ENCODE measurements around the gene GTF2F1.
"Not testable (repeated sequence)": the region's sequence is repeated elsewhere in the genome, so short reads cannot be mapped to it uniquely, and the experiment has no call there.

GTF2F1 gene

DNA sequence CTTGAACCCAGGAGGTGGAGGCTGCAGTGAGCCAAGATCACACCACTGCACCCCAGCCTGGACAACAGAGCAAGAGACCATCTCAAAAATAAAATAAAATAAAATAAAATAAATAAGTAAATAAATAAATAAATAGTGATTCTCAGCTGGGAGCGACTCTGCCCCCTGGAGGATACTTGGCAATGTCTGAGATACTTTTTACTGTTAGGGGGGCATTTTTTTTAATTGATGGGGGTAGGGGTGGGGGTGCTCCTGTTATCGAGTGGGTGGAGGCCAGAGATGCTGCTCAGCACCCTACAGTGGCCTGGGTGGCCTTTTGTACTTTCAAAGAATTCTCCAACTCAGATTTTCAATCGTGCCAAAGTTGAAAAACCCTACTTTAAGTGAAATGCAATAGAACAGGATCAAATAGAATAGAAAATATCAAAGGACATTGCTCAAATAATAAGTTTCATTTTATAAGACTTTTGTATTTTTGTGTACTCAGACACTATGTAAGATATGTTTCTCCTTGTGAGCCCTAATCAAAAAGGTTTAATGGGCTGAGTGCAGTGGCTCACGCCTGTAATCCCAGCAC, 38.8 kb downstream of the GTF2F1 start:
- DNase-seq: no peak

DNA sequence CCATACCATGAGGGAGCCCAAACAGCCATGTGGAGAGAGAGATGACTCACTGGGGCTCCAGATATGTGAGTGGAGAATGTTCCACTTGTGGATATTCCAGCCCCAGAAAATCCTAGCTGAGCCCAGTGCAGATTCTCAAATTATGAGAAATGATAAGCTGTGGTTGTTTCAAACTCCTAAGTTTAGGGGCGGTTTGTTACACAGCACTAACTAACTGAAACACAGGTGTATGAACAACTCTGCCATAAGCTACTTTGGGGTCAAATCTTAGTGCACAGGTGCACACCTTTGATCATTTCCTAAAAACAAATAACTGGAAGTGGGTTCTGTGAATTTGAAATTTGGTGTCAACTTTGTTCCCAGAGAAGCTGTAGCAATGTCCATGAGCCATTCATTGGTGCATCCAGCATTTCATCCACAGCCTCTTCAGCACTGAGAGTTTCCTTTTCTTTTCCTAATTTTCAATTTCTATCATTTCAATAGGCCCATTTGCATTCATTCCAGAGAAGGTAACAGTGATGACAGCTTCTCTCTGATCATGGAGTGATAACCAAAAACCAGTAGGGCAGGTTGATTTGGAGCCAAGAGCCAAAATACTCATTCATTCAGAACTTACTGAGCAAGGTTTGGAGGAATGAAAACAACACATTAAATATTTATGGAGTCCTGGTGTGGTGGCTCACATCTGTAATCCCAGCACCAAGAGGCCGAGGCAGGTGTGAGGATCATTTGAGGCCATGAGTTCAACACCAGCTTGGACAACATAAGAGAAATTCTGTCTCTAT, 40.4 kb downstream of the GTF2F1 start:
- DNase-seq: no peak

DNA sequence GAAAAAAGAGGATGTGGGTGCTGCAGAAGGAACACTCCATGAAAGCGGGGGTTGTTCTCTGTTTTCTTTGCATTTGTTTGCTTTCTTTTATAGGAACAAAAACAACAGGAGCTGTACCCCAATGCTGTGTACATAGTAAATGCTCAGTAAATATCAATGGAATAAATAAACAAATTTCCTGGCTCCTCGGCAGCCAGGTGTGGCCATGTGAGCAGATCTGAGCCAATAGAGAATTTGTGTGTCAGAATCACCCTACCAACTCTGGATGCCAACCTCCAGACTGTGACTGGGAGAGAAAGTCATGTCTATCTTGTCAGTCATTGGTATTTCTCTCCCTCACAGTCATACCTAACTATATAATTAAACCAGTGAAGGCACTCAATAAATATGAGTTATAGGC, 42.3 kb downstream of the GTF2F1 start:
- DNase-seq: no peak

DNA sequence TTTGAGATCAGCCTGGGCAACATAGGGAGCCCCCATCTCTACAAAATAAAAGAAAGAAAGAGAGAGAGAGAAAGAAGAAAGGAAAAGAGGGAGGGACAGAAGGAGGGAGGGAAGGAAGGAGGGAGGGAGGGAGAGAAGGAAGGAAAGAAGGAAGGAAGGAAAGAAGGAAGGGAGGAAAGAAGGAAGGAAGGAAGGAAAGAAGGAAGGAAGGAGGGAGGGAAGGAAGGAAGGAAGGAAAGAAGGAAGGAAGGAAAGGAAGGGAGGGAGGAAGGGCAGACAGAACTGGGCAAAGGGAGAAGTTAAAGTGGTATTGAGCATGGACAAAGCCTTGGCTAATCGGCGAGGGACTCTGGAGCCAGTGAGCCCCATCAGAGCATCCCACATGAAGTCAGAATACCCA, 43.7 kb downstream of the GTF2F1 start:
- DNase-seq: not testable (repeated sequence)

DNA sequence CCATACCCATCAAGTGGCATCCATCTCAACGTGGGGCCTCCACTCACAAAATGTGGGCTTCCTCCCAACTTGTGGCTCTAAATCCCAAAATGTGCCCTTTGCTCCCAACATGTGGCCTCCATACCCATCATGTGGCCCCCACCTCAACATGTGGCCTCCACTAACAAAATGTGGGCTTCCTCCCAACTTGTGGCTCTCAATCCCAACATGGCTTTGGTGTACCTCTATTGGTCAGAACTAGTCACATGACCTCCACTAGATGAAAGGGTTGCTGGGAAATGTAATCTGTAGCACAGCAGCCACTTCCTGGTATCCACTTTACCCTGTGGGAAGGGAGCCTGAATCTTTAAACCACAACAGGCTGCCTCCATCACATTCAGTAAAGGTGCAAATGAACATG, 49.5 kb downstream of the GTF2F1 start:
- peak; percentile 25 for DNase-seq

DNA sequence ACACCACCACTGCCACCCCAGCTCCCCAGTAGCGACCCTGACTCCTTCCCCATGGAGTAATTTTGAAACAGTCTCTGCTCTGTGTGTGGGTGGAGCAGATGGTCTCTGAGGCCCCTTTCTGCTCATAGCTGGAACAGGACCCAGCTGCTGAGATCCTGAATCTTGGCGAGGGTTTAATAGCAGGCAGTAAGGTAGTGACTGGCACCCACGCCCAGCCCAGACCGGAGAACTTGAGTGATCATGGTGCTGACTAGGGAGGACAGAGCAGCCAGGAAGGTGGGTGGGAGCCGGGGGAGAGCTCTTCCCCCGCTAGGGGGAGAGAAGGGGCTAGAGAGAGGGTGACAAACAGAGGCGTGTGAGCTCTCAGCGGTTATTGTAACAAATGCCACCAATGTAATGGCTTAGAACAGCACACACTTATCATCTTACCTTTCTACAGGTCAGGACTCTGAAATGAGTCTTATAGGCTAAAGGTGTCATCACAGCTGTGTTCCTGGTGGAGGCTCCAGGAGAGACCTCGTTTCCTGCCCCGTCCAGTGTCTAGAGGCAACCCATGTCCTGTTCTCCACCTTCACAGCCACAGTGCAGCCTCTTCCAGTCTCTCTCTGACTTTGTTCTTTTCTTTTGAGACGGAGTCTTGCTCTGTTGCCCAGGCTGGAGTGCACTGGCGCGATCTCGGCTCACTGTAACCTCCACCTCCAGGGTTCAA, 52.3 kb downstream of the GTF2F1 start:
- no peak for DNase-seq

DNA sequence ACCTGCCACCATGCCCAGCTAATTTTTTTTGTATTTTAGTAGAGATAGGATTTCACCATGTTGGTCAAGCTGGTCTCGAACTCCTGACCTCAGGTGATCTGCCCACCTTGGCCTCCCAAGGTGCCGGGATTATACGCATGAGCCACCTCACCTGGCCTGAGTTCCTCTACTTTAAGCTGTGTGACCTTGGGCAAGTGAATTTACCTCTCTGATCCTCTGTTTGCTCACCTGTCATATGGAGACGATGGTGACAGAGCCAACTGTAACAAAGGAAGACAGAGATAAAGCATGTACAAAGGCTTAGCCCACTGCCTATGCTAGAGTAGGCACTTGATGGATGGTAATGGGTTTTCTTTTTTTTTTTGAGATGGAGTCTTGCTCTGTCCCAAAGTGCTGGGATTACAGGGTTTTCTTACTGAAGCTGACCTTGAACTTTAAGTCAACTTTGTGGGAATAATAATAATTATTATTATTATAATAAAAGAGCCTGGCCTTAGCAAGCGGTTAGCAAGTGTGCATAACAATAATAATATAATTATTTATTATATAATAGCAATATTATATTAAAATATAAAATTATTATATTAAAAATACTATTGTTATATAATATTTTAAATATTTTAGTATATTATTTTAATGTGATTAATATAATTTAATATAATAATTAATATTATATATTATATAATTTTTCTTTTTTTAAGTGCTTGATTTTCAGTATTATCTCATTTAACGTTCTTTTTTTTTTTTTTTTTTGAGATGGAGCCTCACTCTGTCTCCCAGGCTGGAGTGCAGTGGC, 58.3 kb downstream of the GTF2F1 start:
- DNase-seq: no peak

DNA sequence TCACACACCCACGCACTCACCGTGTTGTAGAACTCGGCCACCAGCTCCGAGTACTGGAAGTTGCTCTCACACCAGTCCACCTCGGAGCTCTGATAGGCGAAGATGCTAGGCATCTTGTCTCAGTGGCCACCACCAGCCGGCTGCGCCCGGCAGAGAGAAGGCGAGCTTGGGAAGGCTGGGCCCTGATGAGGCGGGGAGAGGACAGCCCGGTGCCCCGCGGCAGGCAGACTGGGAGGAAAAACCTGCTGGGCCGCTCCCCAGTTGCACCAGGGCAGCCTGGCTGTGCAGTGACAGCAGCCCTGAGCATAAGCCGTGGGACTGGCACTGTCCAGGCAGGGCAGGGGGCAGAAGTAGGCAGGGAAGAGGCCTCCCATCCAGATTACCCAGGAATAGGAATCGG, 59.5 kb downstream of the GTF2F1 start, which contains the start of gene ACER1:
ACER1 (minus strand) TSS at position 174 of the 400 bp plus-strand sequence; CDS start at position 113, 61 bp downstream.
- no peak for DNase-seq

Data from OCI-M1 (cell line).